Naive thymus-derived CD4-positive, alpha-beta T cell (primary cell): ENCODE data around the gene GPN1. TPM values are rescaled to one million over a fixed set of nuclear protein-coding genes. Genes with fewer than 3 reads are reported as not detected.
A peak's percentile ranks its signal among the peaks of the same experiment; 100 is the strongest.
"Not testable (repeated sequence)": the region's sequence is repeated elsewhere in the genome, so short reads cannot be mapped to it uniquely, and the experiment has no call there.

Experiments used
- ATAC-seq: fragments of 150-1000 bp; cut with Tn5 transposase; 2 replicates; pipeline ENCODE4 v1.10.0; 2021; ENCODE audit warnings: mild to moderate bottlenecking, moderate library complexity
- CTCF ChIA-PET: fragments of 350-600 bp; sonication (Branson Sonifier 250); formaldehyde crosslinking; loops from one replicate; lab custom pipeline; 2021; ENCODE audit warnings: antibody characterized with exemption; lab: Charles Lee
- POLR2A ChIA-PET: fragments of 350-600 bp; sonication (Branson Sonifier 250); formaldehyde crosslinking; loops from one replicate; lab custom pipeline; 2021; ENCODE audit warnings: antibody characterized with exemption, inconsistent platforms; lab: Charles Lee
- DNase-seq, 9 donors: peaks; one replicate each; pipeline versions ENCODE4 v3.0.0 to v3.0.0-alpha.2; 2020 to 2022; ENCODE audit warnings: mixed read lengths in 1 of 9
- H3K27ac ChIP-seq: one replicate; pipeline ENCODE4 v1.7.0; 2013; ENCODE audit warnings: mild to moderate bottlenecking, low read depth, low read length, moderate library complexity
- H3K27me3 ChIP-seq, 2 donors: one replicate each; pipeline ENCODE4 v1.7.0; 2013; ENCODE audit warnings: low read length in 2 of 2, mild to moderate bottlenecking in 2 of 2, moderate library complexity in 2 of 2; ENCODE audit not compliant: control insufficient read depth in 2 of 2, insufficient read depth in 2 of 2
- H3K36me3 ChIP-seq, 3 experiments: 1 replicate in 2 of 3; 2 replicates in 1 of 3; pipeline ENCODE4 v1.7.0; 2013; ENCODE audit warnings: low read length in 3 of 3, mild to moderate bottlenecking in 3 of 3, moderate library complexity in 1 of 3; ENCODE audit not compliant: insufficient read depth in 3 of 3, control insufficient read depth in 2 of 3
- H3K4me1 ChIP-seq, 2 donors: one replicate each; pipeline ENCODE4 v1.7.0; 2013; ENCODE audit warnings: low read length in 2 of 2, mild to moderate bottlenecking in 2 of 2, moderate library complexity in 1 of 2; ENCODE audit not compliant: control insufficient read depth in 2 of 2, insufficient read depth in 2 of 2
- H3K4me3 ChIP-seq: 2 replicates; pipeline ENCODE4 v1.7.0; 2013; ENCODE audit warnings: mild to moderate bottlenecking, low read length
- H3K9me3 ChIP-seq, 3 experiments: 1 replicate in 2 of 3; 2 replicates in 1 of 3; pipeline ENCODE4 v1.7.0; 2013; ENCODE audit warnings: low read length in 3 of 3; ENCODE audit not compliant: control insufficient read depth in 2 of 3
- H3K27ac Mint-ChIP-seq, 9 donors: one replicate each; pipeline ENCODE4 v1.8.0; 2020 to 2022; ENCODE audit warnings: mixed read lengths in 9 of 9, mild to moderate bottlenecking in 8 of 9, moderate library complexity in 5 of 9, inconsistent platforms in 2 of 9
- H3K27me3 Mint-ChIP-seq, 5 donors: one replicate each; pipeline ENCODE4 v1.8.0; 2021 to 2022; ENCODE audit warnings: mixed read lengths in 5 of 5, mild to moderate bottlenecking in 1 of 5
- H3K36me3 Mint-ChIP-seq, 5 donors: one replicate each; pipeline ENCODE4 v1.8.0; 2020 to 2022; ENCODE audit warnings: mixed read lengths in 5 of 5, mild to moderate bottlenecking in 3 of 5, inconsistent platforms in 1 of 5
- H3K4me1 Mint-ChIP-seq, 7 donors: one replicate each; pipeline ENCODE4 v1.8.0; 2020 to 2022; ENCODE audit warnings: mixed read lengths in 7 of 7, mild to moderate bottlenecking in 3 of 7, inconsistent platforms in 1 of 7
- H3K4me3 Mint-ChIP-seq, 10 donors: one replicate each; pipeline ENCODE4 v1.8.0; 2020 to 2022; ENCODE audit warnings: mild to moderate bottlenecking in 10 of 10, mixed read lengths in 10 of 10, moderate library complexity in 6 of 10, inconsistent platforms in 2 of 10
- H3K9me3 Mint-ChIP-seq, 11 donors: one replicate each; pipeline ENCODE4 v1.8.0; 2020 to 2022; ENCODE audit warnings: mixed read lengths in 11 of 11, mild to moderate bottlenecking in 4 of 11, inconsistent platforms in 1 of 11, moderate library complexity in 1 of 11
- intact Hi-C, 2 donors: fragments of 100-400 bp; cut with micrococcal nuclease; formaldehyde crosslinking; loops; one replicate each; pipeline ENCODE4 v1.15.1; 2023
- polyA plus RNA-seq, 2 donors: library from polyadenylated mRNA; unstranded; fragments of 300-500 nt; fragmentation: Illumina TruSeq; gene quantifications; one replicate each; pipeline ENCODE4 v1.2.3, GENCODE V29; 2021
- total RNA-seq, 6 experiments: library from RNA in 5 of 6; stranded (reverse) in 5 of 6; gene quantifications; 1 replicate in 5 of 6; 2 replicates in 1 of 6; pipeline ENCODE4 v1.2.3 and lab custom pipeline; 2021 to 2026

The GPN1 gene
- total and polyA plus RNA-seq, 7 experiments from 2014 or later: 27.8 to 73.6 (median 32.4) TPM

DNA sequence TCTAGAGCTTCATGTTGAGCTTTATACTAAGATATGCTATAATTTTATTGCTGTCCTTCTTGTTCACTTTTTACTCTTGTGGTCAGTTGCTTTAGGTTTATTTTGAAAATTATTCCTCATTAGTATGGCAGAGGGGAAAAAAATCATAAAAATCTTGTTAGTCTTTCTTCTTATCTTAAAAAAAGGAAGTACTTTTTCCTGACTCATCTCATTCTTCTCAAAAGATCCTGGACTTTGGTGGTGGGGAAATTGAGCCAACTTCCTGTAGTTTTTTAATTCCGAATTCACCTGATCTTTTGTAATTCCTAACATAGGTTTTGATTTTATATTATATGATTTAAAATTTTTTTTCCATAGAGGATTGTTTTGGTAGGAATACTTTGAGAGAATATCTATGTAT, 38.6 kb downstream of the GPN1 start:
- Histone ChIP-seq H3K27ac (no peak overlapping the region), H3K4me3 (no peak overlapping the region), H3K9me3 (no peaks in the 10 kb centered on the region), H3K36me3 (peaks cover 6 to 41% (median 13%) of the 10 kb centered on the region in 3 experiments), H3K4me1 (peaks cover 15 to 16% of the 10 kb centered on the region in 2 donors), H3K27me3 (no peaks in the 10 kb centered on the region)
- Mint-ChIP-seq H3K4me1 (peaks cover 12 to 55% (median 46%) of the 10 kb centered on the region in 7 donors), H3K27me3 (no peaks in the 10 kb centered on the region), H3K36me3 (peaks cover 12 to 35% (median 28%) of the 10 kb centered on the region in 5 donors), H3K27ac (no peak overlapping the region), H3K9me3 (peaks cover 0 to 3% (median 0%) of the 10 kb centered on the region in 11 donors), H3K4me3 (peak overlapping the region in 1 of 10 donors; percentile 69)
- intact Hi-C loops: no loop called here
- no peak for DNase-seq
- ChIA-PET CTCF (interaction anchor here (0.7 to 1.2 kb wide), 2 partner anchors 16 to 40 kb away, joined by 4 to 7 read pairs; no protein-coding TSS in a partner anchor), POLR2A (no interaction called here)
- no peak for ATAC-seq

GRCh38 chr2:27671235-27671634, 42.4 kb downstream of the GPN1 start:
- ATAC-seq (no peak), DNase-seq (no peak)
- peak overlapping the region in 1 of 9 donors; percentile 25 for H3K27ac Mint-ChIP-seq
- H3K4me1 Mint-ChIP-seq: peaks cover 0 to 32% (median 18%) of the 10 kb centered on the region in 7 donors
- peaks cover 16 to 55% (median 27%) of the 10 kb centered on the region in 3 experiments for H3K36me3 ChIP-seq
- intact Hi-C loops: no loop called here
- no peak overlapping the region for H3K27ac ChIP-seq
- no peak overlapping the region for H3K4me3 Mint-ChIP-seq
- H3K9me3 Mint-ChIP-seq: no peaks in the 10 kb centered on the region
- no peaks in the 10 kb centered on the region for H3K27me3 ChIP-seq
- no peaks in the 10 kb centered on the region for H3K9me3 ChIP-seq
- H3K4me1 ChIP-seq: no peaks in the 10 kb centered on the region
- H3K27me3 Mint-ChIP-seq: no peaks in the 10 kb centered on the region
- POLR2A ChIA-PET: no interaction called here
- no peak overlapping the region for H3K4me3 ChIP-seq
- CTCF ChIA-PET: no interaction called here
- H3K36me3 Mint-ChIP-seq: peaks cover 14 to 55% (median 36%) of the 10 kb centered on the region in 5 donors

DNA sequence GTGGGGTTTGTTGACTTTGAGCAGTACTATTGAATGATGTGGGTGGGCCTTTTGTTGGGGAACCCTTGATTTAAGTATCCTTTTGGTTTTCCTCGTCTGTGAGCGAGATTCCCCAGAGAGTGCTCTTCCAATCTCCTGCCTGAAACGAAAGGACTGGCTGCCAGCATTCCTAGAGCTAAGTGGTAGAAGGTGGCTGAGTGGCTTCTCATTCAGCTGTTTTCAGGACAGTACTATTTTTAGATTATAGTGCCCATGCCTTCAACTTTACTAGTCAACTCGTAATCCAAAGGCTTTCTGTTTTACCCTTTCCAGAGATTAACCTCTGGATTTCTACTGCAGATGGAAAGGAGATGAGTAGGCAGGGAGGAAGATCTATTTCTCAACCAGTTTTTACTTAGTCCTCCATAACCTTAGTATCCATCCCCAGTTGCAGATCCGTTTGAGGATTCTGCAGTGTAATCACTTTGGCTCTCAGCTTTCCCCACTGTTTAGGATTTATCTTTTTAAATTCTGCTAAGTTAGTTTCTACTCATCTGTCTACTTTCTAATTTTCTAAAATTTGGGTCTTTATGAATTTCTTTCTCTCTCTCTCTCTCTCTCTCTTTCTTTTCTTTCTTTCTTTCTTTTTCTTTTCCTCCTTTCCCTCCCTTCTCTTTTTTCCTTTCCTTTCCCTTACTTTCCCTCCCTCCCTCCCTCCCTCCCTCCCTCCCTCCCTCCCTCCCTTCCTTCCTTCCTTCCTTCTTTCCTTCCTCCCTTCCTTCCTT, 44.1 kb downstream of the GPN1 start:
- Mint-ChIP-seq H3K36me3 (peaks cover 13 to 53% (median 30%) of the 10 kb centered on the region in 5 donors), H3K4me3 (no peak overlapping the region), H3K9me3 (no peaks in the 10 kb centered on the region), H3K27me3 (no peaks in the 10 kb centered on the region), H3K27ac (no peak overlapping the region), H3K4me1 (peaks cover 0 to 22% (median 14%) of the 10 kb centered on the region in 7 donors)
- Histone ChIP-seq H3K27ac (no peak overlapping the region), H3K4me1 (no peaks in the 10 kb centered on the region), H3K27me3 (no peaks in the 10 kb centered on the region), H3K4me3 (no peak overlapping the region), H3K9me3 (no peaks in the 10 kb centered on the region), H3K36me3 (peaks cover 23 to 62% (median 34%) of the 10 kb centered on the region in 3 experiments)
- ChIA-PET CTCF (interaction anchor here (1.4 kb wide), 1 partner anchor 10 kb away, joined by 4 read pairs; no protein-coding TSS in a partner anchor), POLR2A (no interaction called here)
- intact Hi-C loops: no loop called here
- DNase-seq (no peak), ATAC-seq (no peak)

DNA sequence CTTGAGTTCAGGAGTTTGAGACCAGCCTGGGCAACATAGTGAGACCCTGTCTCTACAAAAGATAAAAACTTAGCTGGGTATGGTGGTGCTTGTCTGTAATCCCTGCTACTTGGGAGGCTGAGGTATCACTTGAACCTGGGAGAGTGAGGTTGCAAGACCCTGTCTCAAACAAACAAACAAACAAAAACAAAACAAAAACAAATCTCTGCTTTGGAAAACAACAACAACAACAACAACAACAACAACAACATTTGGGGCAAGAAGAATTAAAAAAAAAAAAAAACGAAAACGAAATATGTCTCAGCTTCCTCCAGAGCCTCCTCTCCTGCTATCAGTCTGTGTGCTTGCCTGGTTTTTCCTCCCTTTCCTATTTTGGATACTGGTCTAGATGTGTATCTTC, 51.7 kb downstream of the GPN1 start:
- Mint-ChIP-seq H3K4me3 (no peak overlapping the region), H3K27ac (peak overlapping the region in 3 of 9 donors; percentile 31 to 67 (median 53)), H3K36me3 (peaks cover 10 to 27% (median 19%) of the 10 kb centered on the region in 5 donors), H3K4me1 (peaks cover 5 to 25% (median 13%) of the 10 kb centered on the region in 7 donors), H3K27me3 (no peaks in the 10 kb centered on the region), H3K9me3 (no peaks in the 10 kb centered on the region)
- intact Hi-C loops: loop anchor here in 1 of 2 donors (5.0 kb wide), 1 partner anchor 193 kb away; the partner anchor contains the start of gene IFT172
- DNase-seq (no peak), ATAC-seq (no peak)
- no peak overlapping the region for H3K27ac ChIP-seq
- peaks cover 16 to 73% (median 39%) of the 10 kb centered on the region in 3 experiments for H3K36me3 ChIP-seq
- ChIA-PET CTCF (no interaction called here), POLR2A (interaction anchor here (1.8 kb wide), 1 partner anchor 17 kb away, joined by 4 read pairs; the partner anchor contains the start of genes SLC4A1AP and SUPT7L)
- peaks cover 0 to 19% of the 10 kb centered on the region in 2 donors for H3K4me1 ChIP-seq
- no peaks in the 10 kb centered on the region for H3K27me3 ChIP-seq
- H3K9me3 ChIP-seq: no peaks in the 10 kb centered on the region
- H3K4me3 ChIP-seq: no peak overlapping the region

GRCh38 chr2:27681841-27682240, 53.0 kb downstream of the GPN1 start:
- peak overlapping the region in 2 of 9 donors; percentile 9 to 39 for H3K27ac Mint-ChIP-seq

DNA sequence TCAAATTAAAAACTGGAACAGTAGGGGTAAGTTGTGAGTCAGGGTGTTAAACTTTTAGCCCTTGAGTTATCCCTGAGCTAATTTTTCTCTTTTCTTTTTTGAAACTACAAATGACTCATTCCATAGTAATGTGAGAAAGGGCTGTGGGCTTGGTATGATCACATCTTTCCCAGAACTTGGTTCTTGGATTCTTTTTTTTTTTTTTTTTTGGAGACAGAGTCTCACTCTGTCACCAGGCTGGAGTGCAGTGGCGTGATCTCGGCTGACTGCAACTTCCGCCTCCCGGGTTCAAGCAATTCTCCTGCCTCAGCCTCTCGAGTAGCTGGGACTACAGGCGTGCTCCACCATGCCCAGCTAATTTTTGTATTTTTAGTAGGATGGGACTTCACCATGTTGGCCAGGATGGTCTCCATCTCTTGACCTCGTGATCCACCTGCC, 53.5 kb downstream of the GPN1 start:
- peak overlapping the region in 2 of 9 donors; percentile 39 to 61 for H3K27ac Mint-ChIP-seq
- H3K9me3 ChIP-seq, H3K4me3 ChIP-seq, H3K4me3 Mint-ChIP-seq, H3K27me3 ChIP-seq, H3K9me3 Mint-ChIP-seq, H3K27me3 Mint-ChIP-seq, ATAC-seq, DNase-seq, POLR2A ChIA-PET, H3K27ac ChIP-seq: not testable (repeated sequence)
- intact Hi-C loops: loop anchor here (2.0 to 5.0 kb wide), 3 partner anchors 20 to 274 kb away; partner anchors contain the start of genes IFT172 (in 1 of the 2), PPM1G (in 1 of the 2), SLC4A1AP (in 1 of the 2) and SUPT7L (in 1 of the 2)
- CTCF ChIA-PET: interaction anchor here (0.7 to 3.3 kb wide), 8 partner anchors 9 to 720 kb away, joined by 3 to 15 read pairs (median 6); partner anchors contain the start of genes NRBP1, SLC4A1AP and SUPT7L
- H3K4me1 ChIP-seq: peaks cover 0 to 28% of the 10 kb centered on the region in 2 donors
- H3K36me3 Mint-ChIP-seq: peaks cover 10 to 27% (median 22%) of the 10 kb centered on the region in 5 donors
- peaks cover 5 to 25% (median 13%) of the 10 kb centered on the region in 7 donors for H3K4me1 Mint-ChIP-seq
- H3K36me3 ChIP-seq: peaks cover 9 to 69% (median 33%) of the 10 kb centered on the region in 3 experiments

More at GRCh38 chr2:27681841-27682240, 53.0 kb downstream of the GPN1 start:
- Mint-ChIP-seq H3K4me3 (no peak overlapping the region), H3K9me3 (no peaks in the 10 kb centered on the region), H3K4me1 (peaks cover 5 to 25% (median 13%) of the 10 kb centered on the region in 7 donors), H3K36me3 (peaks cover 10 to 27% (median 22%) of the 10 kb centered on the region in 5 donors), H3K27me3 (no peaks in the 10 kb centered on the region)
- POLR2A ChIA-PET: interaction anchor here (1.8 kb wide), 1 partner anchor 18 kb away, joined by 4 read pairs; the partner anchor contains the start of genes SLC4A1AP and SUPT7L
- DNase-seq: no peak
- no peaks in the 10 kb centered on the region for H3K27me3 ChIP-seq
- H3K9me3 ChIP-seq: no peaks in the 10 kb centered on the region
- H3K36me3 ChIP-seq: peaks cover 11 to 70% (median 37%) of the 10 kb centered on the region in 3 experiments
- H3K4me3 ChIP-seq: no peak overlapping the region
- CTCF ChIA-PET: interaction anchor here (0.7 to 3.3 kb wide), 4 partner anchors 9 to 1013 kb away, joined by 3 to 15 read pairs (median 5); partner anchors contain the start of genes SLC4A1AP and SUPT7L
- intact Hi-C loops: loop anchor here (2.0 to 5.0 kb wide), 3 partner anchors 19 to 273 kb away; partner anchors contain the start of genes IFT172 (in 1 of the 2), PPM1G (in 1 of the 2), SLC4A1AP (in 1 of the 2) and SUPT7L (in 1 of the 2)
- H3K27ac ChIP-seq: no peak overlapping the region
- H3K4me1 ChIP-seq: peaks cover 0 to 28% of the 10 kb centered on the region in 2 donors
- ATAC-seq: no peak
